GM19467 (cell line): ENCODE data around the gene PTPDC1.

Experiments
- ATAC-seq: cut with Tn5 transposase; IDR thresholded peaks from one replicate; pipeline ENCODE4 v1.9.1; 2021; ENCODE audit warnings: mild to moderate bottlenecking, moderate library complexity; ENCODE audit not compliant: unreplicated experiment

PTPDC1 gene, protein sequence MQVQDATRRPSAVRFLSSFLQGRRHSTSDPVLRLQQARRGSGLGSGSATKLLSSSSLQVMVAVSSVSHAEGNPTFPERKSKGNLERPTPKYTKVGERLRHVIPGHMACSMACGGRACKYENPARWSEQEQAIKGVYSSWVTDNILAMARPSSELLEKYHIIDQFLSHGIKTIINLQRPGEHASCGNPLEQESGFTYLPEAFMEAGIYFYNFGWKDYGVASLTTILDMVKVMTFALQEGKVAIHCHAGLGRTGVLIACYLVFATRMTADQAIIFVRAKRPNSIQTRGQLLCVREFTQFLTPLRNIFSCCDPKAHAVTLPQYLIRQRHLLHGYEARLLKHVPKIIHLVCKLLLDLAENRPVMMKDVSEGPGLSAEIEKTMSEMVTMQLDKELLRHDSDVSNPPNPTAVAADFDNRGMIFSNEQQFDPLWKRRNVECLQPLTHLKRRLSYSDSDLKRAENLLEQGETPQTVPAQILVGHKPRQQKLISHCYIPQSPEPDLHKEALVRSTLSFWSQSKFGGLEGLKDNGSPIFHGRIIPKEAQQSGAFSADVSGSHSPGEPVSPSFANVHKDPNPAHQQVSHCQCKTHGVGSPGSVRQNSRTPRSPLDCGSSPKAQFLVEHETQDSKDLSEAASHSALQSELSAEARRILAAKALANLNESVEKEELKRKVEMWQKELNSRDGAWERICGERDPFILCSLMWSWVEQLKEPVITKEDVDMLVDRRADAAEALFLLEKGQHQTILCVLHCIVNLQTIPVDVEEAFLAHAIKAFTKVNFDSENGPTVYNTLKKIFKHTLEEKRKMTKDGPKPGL

DNA sequence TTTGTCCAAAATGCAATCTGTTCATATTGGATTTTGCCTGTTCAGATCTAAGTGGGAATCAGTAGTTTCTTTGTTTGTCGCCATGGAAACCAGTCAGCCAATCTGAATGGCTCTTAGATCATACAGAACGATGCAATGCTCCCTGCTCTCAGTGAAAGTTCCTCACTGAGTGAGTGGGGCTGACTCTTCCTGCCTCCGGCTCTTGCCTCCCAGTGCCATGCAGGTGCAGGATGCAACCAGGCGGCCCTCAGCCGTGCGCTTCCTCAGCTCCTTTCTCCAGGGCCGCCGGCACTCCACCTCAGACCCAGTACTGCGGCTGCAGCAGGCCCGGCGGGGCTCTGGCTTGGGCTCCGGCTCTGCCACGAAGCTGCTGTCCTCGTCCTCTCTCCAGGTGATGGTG lies at the start of gene PTPDC1:
Gene PTPDC1 (plus strand): TSS at position 151 of the 400 bp plus-strand sequence. CDS start 67 bp downstream, at position 218.
- ATAC-seq, result no peak

DNA sequence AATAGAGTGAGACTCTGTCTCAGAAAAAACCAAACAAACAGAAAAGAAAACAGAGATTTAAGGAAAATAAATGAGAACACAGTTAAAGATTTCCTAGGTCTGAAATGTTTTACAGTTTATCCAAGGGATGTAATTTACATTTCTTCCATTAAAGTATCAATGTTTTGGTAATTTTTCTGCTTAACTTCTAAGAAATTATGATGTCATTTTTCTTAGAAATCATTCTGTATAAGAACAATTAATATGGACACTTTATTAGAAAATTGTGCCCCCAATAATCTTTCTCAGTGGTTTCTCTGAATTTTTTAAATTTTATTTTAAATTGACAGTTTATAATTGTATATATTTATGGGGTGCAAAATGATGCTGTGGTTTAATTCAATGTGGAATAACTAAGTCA lies 49.8 kb upstream of the PTPDC1 start:
- no peak for ATAC-seq

DNA sequence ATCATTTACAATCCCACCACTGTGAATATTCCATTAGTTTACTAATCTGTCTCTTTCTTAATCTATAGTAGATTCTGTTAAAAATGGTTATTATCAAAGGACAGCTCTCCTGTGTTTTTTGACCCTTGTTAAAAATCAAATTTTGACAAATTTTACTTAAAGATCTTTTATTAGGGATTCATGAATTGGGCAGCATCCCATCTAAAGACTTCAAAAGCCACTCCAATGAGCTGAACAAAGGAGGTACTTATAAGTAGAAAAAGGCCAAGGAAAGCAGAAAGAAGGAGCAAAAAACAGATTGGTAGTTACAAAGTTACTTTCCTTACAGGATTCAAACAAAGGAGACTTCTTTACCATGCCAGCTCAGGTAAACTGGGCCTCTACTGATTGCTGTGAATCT lies 44.5 kb upstream of the PTPDC1 start:
- ATAC-seq, result no peak

DNA sequence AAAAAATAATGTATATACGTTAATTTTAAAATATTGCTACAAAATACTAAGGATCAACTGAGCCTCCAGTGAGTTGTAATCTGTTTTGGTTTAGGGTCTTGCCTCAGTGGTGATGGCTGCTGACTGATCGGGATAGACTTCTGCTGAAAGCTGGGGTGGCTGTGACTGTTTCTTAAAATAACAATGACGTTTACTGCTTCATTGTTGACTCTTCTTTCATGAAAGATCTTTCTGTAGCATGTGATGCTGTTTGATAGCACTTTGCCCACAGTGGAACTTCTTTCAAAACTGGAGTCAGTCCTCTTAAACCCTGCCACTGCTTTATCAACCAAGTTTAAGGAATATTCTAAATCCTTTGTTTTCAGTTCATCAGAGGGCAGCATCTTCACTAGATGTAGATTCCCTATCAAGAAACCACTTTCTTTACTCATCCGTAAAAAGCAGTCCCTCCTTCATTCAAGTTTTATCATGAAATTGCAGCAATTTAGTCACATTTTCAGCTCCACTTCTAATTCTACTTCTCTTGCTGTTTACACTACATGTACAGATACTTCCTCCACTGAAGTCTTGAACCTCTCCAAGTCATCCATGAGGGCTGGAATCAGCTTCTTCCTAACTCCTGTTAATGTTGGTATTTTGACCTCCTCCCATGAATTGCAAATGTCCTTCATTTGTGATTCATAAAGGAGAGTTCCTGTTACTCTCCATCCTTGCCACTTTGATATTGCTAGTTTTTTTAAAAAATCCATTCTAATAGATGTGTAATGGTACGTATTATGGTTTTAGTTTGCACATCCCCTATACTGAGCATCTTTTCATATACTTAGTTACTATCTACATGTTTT lies 41.5 kb upstream of the PTPDC1 start:
- ATAC-seq, result no peak

DNA sequence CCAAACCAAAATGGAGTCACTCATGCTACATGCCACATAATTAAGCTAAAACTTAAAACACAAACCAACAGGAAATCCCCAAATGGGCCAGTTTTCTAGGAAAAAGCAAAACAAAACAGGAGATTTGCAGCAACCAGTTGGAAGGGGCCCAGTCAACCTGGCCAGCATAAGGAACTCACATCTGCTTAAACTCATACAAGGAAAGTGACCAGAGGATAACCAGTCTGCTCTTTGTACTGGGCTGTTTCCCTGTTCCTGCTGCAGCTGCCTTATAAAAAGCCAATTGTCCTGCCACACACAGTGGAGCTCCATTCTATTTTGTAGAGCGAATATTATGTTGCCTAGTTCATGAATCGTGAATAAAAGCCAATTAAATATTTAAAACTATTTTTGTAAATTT lies 29.5 kb upstream of the PTPDC1 start:
- no peak for ATAC-seq

DNA sequence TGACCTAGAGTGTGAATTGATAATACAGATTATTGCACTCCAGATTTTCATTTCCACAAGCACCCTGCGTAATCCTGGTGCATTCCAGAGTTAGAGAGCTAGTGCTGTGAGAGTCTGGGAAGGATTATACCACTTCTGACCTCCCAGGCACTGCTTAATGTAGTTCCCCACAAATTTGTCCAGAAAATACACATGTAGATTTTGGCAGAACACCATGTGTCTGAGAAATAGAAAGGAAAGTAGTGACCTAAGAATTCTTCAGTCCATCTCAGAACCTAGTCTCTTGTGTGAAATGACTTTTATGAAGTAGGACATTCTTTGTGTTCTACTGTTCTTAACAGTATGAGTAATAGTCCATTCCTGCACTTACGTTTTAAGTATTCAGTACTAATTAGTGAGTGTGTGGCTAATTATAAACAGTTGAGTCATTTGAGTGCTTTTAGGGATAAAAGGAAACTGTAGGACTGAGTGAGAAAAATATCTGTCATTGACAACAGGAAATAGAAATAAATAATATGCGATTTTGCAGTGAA lies 27.8 kb upstream of the PTPDC1 start:
- ATAC-seq, result no peak

DNA sequence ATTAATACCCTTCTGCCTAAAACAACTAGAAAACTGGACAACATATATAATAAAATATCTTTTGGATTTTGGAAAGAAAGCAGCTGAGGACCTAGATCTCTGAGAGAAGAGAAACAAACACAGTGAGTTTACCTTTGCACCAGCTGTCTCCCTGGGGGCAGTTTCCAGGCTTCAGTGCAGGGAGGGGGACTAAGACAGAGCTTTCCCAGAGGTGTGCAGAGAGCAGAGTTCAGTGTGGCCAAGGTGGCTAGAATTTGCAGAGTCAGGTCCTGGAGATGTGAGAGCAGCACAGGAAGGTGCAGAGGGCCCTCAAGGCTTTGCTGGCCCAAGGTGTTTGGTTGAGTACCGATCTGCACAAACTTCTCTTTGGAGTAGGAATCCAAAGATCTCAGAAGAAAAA lies 26.3 kb upstream of the PTPDC1 start:
- ATAC-seq, result no peak

DNA sequence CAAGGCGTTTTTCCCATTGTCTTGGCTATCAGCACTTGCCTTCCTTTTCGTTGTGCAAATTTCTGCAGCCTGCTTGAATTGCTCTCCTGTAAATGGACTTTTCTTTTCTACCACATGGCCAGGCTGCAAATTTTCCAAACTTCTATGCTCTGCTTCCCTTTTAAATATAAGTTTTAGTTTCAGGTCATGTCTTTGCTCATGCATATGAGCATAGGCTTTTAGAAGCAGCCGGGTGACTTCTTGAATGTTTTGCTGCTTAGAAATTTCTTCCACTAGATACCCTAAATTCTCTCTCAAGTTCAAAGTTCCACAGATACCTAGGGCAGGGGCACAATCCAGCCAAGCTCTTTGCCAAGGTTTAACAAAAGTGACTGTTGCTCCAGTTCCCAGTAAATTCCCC lies 22.4 kb upstream of the PTPDC1 start:
- ATAC-seq, result no peak

DNA sequence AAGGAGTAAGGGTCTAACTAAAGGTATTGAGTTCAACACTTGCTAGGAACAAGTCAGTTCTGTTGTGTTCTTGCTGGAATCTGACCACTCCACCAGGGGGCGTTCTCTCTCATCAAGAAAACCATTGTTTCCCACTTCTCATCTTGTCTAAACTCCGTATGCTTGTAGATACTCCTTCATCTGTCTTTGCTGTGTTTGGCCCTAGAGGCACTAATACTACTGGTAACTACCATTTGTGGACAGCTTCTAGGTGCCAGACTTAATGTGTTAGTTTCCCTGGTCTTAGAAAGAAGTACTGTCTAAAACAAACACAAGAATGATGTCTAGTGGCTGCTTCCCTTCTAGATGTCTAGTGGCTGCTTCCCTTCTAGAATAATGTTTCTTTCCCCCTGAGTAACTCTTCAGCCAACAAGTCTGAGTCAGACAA lies 18.7 kb upstream of the PTPDC1 start:
- peak; percentile 58 for ATAC-seq

DNA sequence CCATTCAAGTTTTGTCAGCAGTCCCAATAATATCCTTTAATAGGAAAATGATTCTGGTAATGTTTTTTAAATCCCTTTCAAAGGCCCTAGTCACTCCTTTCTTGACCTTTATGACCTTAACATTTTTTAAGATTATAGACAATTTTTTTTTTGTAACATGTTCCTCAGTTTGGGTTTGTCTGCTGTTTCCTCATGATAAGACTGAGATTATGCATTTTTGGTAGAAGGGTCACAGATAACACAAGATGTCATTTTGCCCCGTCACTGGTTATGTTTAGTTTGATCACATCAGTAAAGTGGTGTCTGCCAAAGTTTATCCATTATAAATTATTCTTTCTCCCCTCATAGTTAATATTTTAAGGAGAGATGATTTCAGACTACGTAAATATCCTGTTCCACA lies 16.0 kb upstream of the PTPDC1 start:
- ATAC-seq, result no peak

DNA sequence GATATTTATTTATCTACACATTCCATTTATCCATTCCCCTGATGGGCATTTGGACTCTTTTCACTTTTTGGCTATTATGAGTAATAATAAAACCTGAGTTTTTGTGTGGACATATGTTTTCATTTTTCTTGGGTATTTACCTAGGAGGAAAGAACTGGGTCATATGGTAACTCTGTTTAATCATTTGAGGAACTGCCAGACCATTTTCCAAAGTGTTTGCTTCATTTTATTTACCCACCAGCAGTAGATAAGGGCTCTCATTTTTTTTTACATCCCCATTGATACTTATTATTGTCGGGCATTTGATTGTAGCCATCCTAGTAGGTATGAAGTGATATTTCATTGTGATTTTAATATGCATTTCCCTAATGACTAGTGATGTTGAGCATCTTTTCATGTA lies 7.7 kb upstream of the PTPDC1 start:
- no peak for ATAC-seq

DNA sequence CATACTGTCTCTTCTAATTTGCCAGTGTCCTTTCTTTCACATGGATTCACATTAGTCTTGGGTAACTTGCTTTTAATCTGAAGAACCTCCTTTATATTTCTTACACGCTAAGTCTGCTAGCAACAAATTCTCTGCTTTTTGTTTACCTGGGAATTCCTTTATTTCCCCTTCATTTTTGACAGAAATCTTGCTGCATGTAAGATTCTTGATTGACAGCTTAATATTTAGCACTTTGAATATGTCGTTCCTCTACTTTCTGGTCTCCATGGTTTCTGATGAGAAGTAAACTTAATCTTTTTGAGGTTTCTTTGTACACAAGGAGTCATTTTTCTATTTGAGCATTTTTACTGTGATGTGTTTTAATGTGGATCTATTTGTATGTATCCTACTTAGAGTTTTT lies 6.2 kb upstream of the PTPDC1 start:
- ATAC-seq, result no peak

DNA sequence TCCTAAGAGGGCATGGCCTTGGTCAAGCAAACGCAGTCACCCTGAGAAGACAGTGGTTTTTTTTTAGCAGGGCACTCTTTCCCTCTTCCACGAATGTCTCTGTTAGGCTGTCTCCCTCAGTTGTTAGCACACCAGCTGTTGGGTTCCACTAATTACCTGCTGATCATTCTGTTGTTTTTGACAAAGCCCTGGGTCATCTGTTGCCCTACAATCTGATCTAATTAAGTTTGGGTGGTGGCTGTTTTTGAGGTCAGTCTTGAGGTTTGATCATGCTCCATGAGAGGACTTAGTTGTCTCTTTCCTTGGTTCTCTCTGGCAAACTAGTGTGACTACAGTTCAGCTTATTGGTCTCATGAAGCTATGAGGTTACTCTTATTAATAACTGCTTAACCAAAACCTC lies 5.0 kb upstream of the PTPDC1 start:
- ATAC-seq, result no peak

DNA sequence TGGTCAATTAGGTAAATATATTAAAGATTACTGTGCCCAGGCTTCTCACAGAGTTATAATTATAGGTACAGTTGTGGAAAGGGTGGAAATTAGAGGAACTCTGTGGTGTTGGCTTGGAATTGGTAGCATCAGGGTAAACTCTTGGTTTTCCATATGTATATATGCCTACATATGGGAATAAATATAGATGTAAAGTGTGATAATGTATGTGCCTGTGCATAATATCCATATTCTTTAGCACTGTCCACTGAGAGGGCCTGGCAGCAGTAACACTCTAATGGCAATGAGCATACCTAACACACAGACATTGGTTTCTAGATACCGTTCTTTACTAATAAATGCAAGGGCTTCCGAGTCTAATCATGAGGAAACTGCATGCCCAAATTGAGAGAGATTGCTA lies 4.0 kb upstream of the PTPDC1 start:
- no peak for ATAC-seq

DNA sequence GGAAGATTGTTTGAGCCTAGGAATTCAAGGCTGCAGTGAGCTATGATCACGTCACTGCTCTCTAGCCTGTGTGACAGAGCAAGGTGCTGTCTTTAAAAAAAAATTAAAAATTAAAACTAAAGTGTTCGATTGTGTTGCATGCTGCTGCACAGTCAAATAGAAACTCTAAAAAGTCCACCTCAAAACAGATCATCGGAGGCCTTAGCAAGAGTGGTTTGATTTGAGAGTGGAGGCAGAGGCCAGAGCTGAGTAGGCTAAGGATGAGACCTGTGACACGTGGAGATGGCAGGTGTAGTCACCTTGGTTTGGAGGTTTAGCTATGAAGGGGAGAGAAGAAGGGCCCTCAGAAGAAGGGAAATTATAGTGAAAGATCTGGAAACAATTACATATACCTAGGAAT lies 2.8 kb upstream of the PTPDC1 start:
- ATAC-seq, result no peak

DNA sequence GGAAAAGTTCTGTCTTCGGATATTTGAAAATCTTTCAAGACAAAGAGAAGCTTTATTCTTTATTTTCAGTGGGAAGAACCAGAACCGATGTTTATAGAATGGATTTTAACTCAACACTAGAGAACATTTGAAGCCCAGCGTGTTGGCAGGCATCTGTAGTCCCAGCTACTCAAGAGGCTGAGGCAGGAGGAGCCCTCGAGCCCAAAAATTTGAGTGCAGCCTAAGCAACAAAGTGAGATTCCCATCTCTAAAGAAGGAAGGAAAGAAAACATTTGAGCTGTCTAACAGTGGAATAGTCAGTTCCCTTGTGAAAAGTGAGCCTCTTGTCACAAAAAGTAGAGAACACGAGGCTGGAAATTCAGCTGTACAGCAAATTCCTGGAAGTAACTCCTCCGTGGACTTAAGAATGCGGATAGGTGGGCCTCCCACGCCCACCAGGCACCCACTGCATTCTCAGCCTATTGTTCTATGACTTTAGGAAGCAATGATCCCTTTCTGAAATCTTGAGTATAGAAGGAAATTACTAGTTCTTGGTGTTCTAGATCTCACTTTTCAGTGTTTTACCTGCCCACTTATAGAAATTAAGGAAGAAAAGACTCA lies 2.3 kb upstream of the PTPDC1 start:
- no peak for ATAC-seq

DNA sequence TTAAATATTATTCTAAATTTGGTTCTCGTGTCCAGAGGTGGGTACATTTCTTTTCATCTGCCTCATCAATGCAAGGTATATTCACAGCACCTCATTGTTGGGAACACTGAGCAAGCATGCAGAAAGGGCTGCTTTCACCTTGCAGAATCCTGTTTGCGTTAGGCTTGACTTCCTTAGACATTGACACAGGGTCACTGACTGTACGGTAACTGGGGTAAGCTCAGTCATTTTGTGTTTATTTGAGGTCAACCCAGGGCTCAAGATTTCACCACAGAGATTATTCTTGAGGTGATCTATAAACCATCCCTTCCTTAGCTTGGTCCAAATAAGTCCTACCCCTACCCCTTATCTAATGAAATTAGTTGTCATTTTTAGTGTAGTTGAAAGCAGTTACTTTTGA lies 1.7 kb upstream of the PTPDC1 start:
- no peak for ATAC-seq

DNA sequence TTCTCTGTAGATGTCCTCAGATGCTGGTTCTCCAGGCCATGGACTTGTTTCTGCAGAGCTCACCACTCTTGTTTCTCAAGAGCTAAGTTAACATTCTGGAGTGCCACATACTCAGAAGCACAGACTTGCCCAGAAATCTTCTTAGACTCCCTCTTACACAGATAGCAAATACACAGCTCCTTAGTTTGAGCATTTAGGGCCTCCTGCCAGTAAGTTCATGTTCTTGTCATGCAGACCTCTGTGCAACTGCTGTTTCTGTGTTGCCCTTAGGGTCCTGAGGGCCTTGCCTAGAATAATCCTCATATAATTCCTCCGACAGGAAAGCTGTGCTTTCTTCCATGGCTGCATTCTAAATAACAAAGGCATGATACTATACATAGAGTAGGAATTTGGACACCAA lies 1.3 kb upstream of the PTPDC1 start:
- ATAC-seq, result no peak

DNA sequence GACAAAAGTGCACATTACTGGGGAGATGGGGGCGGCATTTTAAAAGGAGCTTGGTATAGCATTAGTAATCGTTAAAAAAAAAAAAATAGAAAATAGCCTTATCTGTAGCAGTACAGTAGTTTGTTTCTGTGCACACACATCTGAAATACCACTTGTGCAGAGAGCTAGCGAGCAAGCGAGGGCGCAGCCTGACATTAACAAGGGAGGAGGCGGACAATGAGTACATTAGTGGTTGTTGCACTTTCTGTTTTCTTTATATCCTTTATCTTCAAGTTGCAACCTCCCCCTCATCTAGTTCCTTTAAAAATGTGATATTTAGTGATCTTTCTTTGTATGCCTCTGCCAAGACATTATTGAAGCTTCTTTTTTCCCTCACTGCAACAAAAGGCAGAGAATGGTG lies 880 bp upstream of the PTPDC1 start:
- no peak for ATAC-seq

DNA sequence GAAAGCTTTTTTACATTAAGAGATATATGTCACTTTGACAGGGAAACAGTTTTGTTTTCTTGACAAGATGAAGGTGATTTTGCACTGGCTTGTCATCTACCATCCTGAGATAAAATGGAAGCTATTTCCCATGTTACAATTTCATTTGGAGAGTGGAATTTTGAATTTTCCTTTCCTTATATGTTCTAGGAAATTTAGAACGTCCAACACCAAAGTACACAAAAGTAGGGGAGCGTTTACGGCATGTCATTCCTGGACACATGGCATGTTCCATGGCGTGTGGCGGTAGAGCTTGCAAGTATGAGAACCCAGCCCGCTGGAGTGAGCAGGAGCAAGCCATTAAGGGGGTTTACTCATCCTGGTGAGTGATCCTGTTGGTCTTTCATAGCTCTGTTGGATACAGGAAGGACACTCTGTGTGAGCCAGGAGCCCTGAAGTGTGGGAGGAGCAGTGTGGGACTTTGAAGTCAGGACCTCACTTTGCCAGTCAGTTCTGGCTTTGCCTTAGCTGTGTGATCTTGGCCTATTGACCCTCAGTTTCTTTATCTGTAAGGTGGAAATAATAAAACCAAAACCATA lies 887 bp downstream of the PTPDC1 start:
- ATAC-seq, result no peak
